Measurements from ENCODE around the gene KIF16B. TPM values are rescaled to one million over a fixed set of nuclear protein-coding genes. Genes with fewer than 3 reads are reported as not detected.
A peak's percentile ranks its signal among the peaks of the same experiment; 100 is the strongest.

KIF16B gene
- total RNA-seq, 1 donor from 2014 or later = 9.1 TPM

DNA sequence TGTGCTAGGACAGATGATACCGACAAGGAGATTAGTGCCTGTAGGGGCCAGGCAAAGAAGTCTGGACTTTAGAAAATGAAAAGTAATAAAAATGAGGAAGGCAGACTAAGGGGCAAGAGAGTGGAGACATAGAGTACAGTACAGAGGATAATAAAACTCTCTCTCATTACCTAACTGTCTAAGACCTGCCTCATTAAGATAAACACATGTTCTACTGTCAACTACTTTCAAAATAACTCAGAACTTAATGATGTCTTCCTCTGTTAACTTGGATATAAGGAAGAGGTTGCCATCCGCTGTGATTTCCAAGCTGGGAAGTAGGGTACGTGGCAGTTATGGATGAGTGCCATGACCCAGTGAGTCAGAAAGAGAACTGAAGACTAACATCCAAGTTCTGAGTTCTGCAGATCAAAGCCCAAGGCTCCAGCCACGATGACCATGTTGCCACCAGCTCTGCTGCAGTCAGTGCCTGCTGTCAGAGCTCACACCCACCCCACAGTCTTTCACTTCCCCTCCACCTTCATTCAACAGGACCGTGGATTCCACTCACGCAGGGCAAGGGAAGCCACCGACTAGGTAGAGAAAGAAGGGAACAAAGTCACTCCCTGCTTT, 81.8 kb downstream of the KIF16B start:
- H3K36me3 Mint-ChIP-seq (ENCODE audit: low read depth) = peaks cover 33% of the 10 kb centered on the region
- POLR2A ChIA-PET = no interaction called here

DNA sequence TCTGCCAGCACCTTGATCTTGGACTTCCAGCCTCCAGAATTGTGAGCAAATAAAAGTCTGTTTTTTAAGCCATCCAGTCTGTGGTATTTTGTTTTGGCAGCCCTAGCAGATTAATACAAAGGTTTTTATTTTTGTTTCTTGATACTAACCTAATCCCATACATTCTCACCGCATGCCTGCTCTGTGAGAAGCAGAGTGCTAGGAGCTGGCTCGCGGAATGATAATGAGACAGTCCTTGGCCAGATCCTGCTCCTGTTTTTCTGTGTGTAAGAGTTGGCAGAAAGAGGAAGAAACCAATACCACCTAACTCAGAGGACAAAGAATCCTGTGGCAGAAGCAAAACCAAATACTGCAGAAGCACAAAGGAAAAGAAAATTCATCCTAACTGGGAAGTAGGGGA, 82.6 kb downstream of the KIF16B start:
- H3K4me3 Mint-ChIP-seq = no peak overlapping the region
- peaks cover 19% of the 10 kb centered on the region for H3K4me1 Mint-ChIP-seq
- peaks cover 27% of the 10 kb centered on the region for H3K36me3 Mint-ChIP-seq (ENCODE audit: low read depth)
- H3K27me3 Mint-ChIP-seq = no peaks in the 10 kb centered on the region
- no peak for ATAC-seq (ENCODE audit: low read depth)
- TF ChIP-seq, protein P1, sequence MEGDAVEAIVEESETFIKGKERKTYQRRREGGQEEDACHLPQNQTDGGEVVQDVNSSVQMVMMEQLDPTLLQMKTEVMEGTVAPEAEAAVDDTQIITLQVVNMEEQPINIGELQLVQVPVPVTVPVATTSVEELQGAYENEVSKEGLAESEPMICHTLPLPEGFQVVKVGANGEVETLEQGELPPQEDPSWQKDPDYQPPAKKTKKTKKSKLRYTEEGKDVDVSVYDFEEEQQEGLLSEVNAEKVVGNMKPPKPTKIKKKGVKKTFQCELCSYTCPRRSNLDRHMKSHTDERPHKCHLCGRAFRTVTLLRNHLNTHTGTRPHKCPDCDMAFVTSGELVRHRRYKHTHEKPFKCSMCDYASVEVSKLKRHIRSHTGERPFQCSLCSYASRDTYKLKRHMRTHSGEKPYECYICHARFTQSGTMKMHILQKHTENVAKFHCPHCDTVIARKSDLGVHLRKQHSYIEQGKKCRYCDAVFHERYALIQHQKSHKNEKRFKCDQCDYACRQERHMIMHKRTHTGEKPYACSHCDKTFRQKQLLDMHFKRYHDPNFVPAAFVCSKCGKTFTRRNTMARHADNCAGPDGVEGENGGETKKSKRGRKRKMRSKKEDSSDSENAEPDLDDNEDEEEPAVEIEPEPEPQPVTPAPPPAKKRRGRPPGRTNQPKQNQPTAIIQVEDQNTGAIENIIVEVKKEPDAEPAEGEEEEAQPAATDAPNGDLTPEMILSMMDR (IDR thresholded peaks at IDR 0.05) = no peak
- no peak overlapping the region for H3K27ac Mint-ChIP-seq
- POLR2A ChIA-PET = no interaction called here
- no peaks in the 10 kb centered on the region for H3K9me3 Mint-ChIP-seq
- DNase-seq = no peak
- intact Hi-C loops (cut with micrococcal nuclease) = no loop called here
- CTCF ChIA-PET = no interaction called here

More for the DNA sequence above, 81.8 kb downstream of the KIF16B start:
- intact Hi-C loops (cut with micrococcal nuclease) = no loop called here
- H3K4me1 Mint-ChIP-seq = peaks cover 19% of the 10 kb centered on the region
- H3K27ac Mint-ChIP-seq = no peak overlapping the region
- TF ChIP-seq, protein P1 (IDR thresholded peaks at IDR 0.05) = no peak
- ATAC-seq (ENCODE audit: low read depth) = peak; percentile 77
- DNase-seq = no peak
- H3K27me3 Mint-ChIP-seq = no peaks in the 10 kb centered on the region
- H3K4me3 Mint-ChIP-seq = no peak overlapping the region
- no peaks in the 10 kb centered on the region for H3K9me3 Mint-ChIP-seq
- CTCF ChIA-PET = interaction anchor here (1.5 kb wide), 1 partner anchor 16 kb away, joined by 3 read pairs; no protein-coding TSS in a partner anchor

DNA sequence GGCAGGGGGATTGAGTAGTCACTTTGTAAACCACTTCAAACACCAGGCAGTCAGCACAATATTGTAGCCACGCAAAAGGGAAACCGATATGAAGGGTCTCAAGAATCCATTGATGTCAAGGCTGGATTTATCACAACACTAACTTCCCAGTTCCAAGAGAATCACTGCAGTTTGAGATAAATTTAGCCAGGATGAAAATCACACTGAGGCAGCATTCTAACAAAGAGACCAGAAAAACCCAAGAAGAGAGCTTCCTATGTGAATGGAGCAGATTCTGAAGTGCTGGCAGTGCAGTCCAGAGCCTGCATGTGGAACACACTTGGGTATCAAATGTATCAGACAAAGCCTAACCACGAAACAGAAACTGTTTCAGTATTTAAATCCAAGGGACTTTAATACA, 84.6 kb downstream of the KIF16B start:
- Mint-ChIP-seq H3K4me1 (peaks cover 19% of the 10 kb centered on the region), H3K27ac (no peak overlapping the region), H3K36me3 (ENCODE audit: low read depth) (peaks cover 15% of the 10 kb centered on the region), H3K27me3 (no peaks in the 10 kb centered on the region), H3K4me3 (no peak overlapping the region), H3K9me3 (no peaks in the 10 kb centered on the region)
- intact Hi-C loops (cut with micrococcal nuclease) = no loop called here
- TF ChIP-seq, protein P1 (IDR thresholded peaks at IDR 0.05) = no peak
- ATAC-seq (ENCODE audit: low read depth) = no peak
- ChIA-PET CTCF (no interaction called here), POLR2A (no interaction called here)
- DNase-seq = no peak

DNA sequence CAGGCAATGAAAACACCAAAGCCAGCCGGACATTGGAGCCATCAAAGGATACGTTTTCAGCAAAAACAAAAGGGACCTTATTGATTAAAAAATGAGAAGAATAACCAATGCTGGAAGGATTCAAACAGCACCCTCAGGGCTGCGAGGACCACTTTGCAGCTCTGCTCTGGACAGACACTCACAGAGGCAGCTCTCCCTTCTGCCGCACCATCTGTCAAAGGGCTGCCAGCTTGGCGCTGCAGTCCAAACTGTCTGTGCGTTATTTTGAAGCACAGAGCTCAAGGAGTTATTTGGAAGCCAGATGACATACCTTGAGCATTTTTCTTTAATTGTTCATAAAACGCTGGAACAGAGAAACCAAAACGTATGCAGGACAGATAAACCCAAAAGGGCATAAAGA, 85.2 kb downstream of the KIF16B start:
- ChIA-PET POLR2A (no interaction called here), CTCF (interaction anchor here (0.8 kb wide), 1 partner anchor 12 kb away, joined by 3 read pairs; no protein-coding TSS in a partner anchor)
- Mint-ChIP-seq H3K9me3 (no peaks in the 10 kb centered on the region), H3K4me3 (no peak overlapping the region), H3K27ac (no peak overlapping the region), H3K4me1 (peaks cover 19% of the 10 kb centered on the region), H3K36me3 (ENCODE audit: low read depth) (peaks cover 12% of the 10 kb centered on the region), H3K27me3 (no peaks in the 10 kb centered on the region)
- TF ChIP-seq, protein P1 (IDR thresholded peaks at IDR 0.05) = no peak
- intact Hi-C loops (cut with micrococcal nuclease) = no loop called here
- DNase-seq (no peak), ATAC-seq (ENCODE audit: low read depth) (no peak)

DNA sequence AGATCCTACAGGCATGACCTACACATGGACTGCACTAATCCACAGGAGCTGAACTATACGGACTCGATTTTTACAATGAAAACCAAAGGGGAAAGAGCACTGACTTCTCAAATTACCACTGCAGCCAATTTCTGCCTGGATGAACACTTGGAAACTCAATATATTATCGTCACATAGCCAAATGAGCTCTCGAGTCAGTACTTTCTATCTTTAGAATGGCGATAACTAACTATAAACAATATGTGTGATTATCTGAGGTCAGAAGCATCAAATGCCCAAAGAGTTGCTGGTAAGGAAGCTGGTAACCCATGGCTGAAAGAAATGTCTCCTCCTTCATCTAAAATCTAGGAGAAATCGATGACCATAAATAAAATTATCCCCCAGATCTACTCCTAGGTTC, 86.7 kb downstream of the KIF16B start:
- TF ChIP-seq, protein P1 (IDR thresholded peaks at IDR 0.05) = no peak
- DNase-seq (no peak), ATAC-seq (ENCODE audit: low read depth) (no peak)
- Mint-ChIP-seq H3K9me3 (no peaks in the 10 kb centered on the region), H3K4me3 (no peak overlapping the region), H3K36me3 (ENCODE audit: low read depth) (peaks cover 8% of the 10 kb centered on the region), H3K27me3 (no peaks in the 10 kb centered on the region), H3K27ac (no peak overlapping the region), H3K4me1 (peaks cover 12% of the 10 kb centered on the region)
- ChIA-PET POLR2A (interaction anchor here (0.6 kb wide), 1 partner anchor 19 kb away, joined by 3 read pairs; no protein-coding TSS in a partner anchor), CTCF (interaction anchor here (1.5 kb wide), 1 partner anchor 10 kb away, joined by 9 read pairs; no protein-coding TSS in a partner anchor)
- intact Hi-C loops (cut with micrococcal nuclease) = no loop called here

All from activated B cell treated with CpG ODN at 0.5 μM for 24 hours (primary cell).